ENCODE data around the gene CAMK2D. TPM values are rescaled to one million over a fixed set of nuclear protein-coding genes. Genes with fewer than 3 reads are reported as not detected.

Gene CAMK2D
- total and polyA plus RNA-seq, 2 donors (not counting 1 experiment from before 2014, with no cell fraction given) = 120 to 262 TPM

GRCh38 chr4:113625902-113626301 lies 135.6 kb downstream of the CAMK2D start:
- Histone ChIP-seq H3K9me3 (ENCODE audit: control insufficient read depth, insufficient read depth, low read depth, low read length) (no peaks in the 10 kb centered on the region), H3K4me3 (replicated peaks in 1 of 4; ENCODE audit: control extremely low read depth in 1 of 4, insufficient read depth in 1 of 4, low read depth in 3 of 4, low read length in 4 of 4) (no peak overlapping the region), H4K20me1 (ENCODE audit: control insufficient read depth, extremely low read depth, insufficient read depth, low read length) (peaks cover 2% of the 10 kb centered on the region), H3K27me3 (ENCODE audit: control insufficient read depth, insufficient read depth, low read length) (no peaks in the 10 kb centered on the region), H3K4me2 (ENCODE audit: extremely low read depth, insufficient read depth, low read length) (no peak overlapping the region), H3K27ac (ENCODE audit: insufficient read depth, low read length) (no peak overlapping the region), H3K9ac (ENCODE audit: insufficient read depth, low read length) (no peak overlapping the region), H3K79me2 (ENCODE audit: control insufficient read depth, insufficient read depth, low read length) (peaks cover 28% of the 10 kb centered on the region), H2AFZ (ENCODE audit: low read length) (no peak overlapping the region), H3K4me1 (ENCODE audit: control insufficient read depth, extremely low read depth, insufficient read depth, low read length) (no peaks in the 10 kb centered on the region), H3K36me3 (ENCODE audit: control insufficient read depth, insufficient read depth, low read length) (no peaks in the 10 kb centered on the region)
- TF ChIP-seq EZH2 (IDR thresholded peaks at IDR 0.05; ENCODE audit: low read length, missing control alignments) = no peak
- TF ChIP-seq, protein P1, sequence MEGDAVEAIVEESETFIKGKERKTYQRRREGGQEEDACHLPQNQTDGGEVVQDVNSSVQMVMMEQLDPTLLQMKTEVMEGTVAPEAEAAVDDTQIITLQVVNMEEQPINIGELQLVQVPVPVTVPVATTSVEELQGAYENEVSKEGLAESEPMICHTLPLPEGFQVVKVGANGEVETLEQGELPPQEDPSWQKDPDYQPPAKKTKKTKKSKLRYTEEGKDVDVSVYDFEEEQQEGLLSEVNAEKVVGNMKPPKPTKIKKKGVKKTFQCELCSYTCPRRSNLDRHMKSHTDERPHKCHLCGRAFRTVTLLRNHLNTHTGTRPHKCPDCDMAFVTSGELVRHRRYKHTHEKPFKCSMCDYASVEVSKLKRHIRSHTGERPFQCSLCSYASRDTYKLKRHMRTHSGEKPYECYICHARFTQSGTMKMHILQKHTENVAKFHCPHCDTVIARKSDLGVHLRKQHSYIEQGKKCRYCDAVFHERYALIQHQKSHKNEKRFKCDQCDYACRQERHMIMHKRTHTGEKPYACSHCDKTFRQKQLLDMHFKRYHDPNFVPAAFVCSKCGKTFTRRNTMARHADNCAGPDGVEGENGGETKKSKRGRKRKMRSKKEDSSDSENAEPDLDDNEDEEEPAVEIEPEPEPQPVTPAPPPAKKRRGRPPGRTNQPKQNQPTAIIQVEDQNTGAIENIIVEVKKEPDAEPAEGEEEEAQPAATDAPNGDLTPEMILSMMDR (conservative IDR thresholded peaks at IDR 0.05 in 1 of 2, IDR thresholded peaks at IDR 0.05 in 1 of 2; ENCODE audit: low read depth in 1 of 2, low read length in 2 of 2) = no peak
- DNase-seq (ENCODE audit: low read depth in 2 of 2) = no peak

- peaks cover 18% of the 10 kb centered on the region for H3K79me2 ChIP-seq (ENCODE audit: control insufficient read depth, insufficient read depth, low read length)
- H3K27ac ChIP-seq (ENCODE audit: insufficient read depth, low read length) = no peak overlapping the region
Observed at GRCh38 chr4:113623274-113623894, 138.2 kb downstream of the CAMK2D start.

GRCh38 chr4:113621633-113622032 lies 139.9 kb downstream of the CAMK2D start:
- no peak for DNase-seq (ENCODE audit: low read depth in 2 of 2)
- Histone ChIP-seq H3K4me1 (ENCODE audit: control insufficient read depth, extremely low read depth, insufficient read depth, low read length) (no peaks in the 10 kb centered on the region), H3K9ac (ENCODE audit: insufficient read depth, low read length) (no peak overlapping the region), H4K20me1 (ENCODE audit: control insufficient read depth, extremely low read depth, insufficient read depth, low read length) (peaks cover 2% of the 10 kb centered on the region), H3K4me3 (replicated peaks in 1 of 4; ENCODE audit: control extremely low read depth in 1 of 4, insufficient read depth in 1 of 4, low read depth in 3 of 4, low read length in 4 of 4) (no peak overlapping the region), H3K79me2 (ENCODE audit: control insufficient read depth, insufficient read depth, low read length) (peaks cover 10% of the 10 kb centered on the region), H3K27me3 (ENCODE audit: control insufficient read depth, insufficient read depth, low read length) (no peaks in the 10 kb centered on the region), H3K9me3 (ENCODE audit: control insufficient read depth, insufficient read depth, low read depth, low read length) (no peaks in the 10 kb centered on the region), H3K27ac (ENCODE audit: insufficient read depth, low read length) (no peak overlapping the region), H3K4me2 (ENCODE audit: extremely low read depth, insufficient read depth, low read length) (no peak overlapping the region), H2AFZ (ENCODE audit: low read length) (no peak overlapping the region), H3K36me3 (ENCODE audit: control insufficient read depth, insufficient read depth, low read length) (no peaks in the 10 kb centered on the region)
- TF ChIP-seq EZH2 (IDR thresholded peaks at IDR 0.05; ENCODE audit: low read length, missing control alignments) = no peak
- TF ChIP-seq, protein P1 (conservative IDR thresholded peaks at IDR 0.05 in 1 of 2, IDR thresholded peaks at IDR 0.05 in 1 of 2; ENCODE audit: low read depth in 1 of 2, low read length in 2 of 2) = no peak

More at GRCh38 chr4:113623274-113623894, 138.2 kb downstream of the CAMK2D start:
- DNase-seq (ENCODE audit: low read depth in 2 of 2) = peak in 1 of 2 donors; percentile 52
- Histone ChIP-seq H3K27me3 (ENCODE audit: control insufficient read depth, insufficient read depth, low read length) (no peaks in the 10 kb centered on the region), H3K4me2 (ENCODE audit: extremely low read depth, insufficient read depth, low read length) (no peak overlapping the region), H2AFZ (ENCODE audit: low read length) (no peak overlapping the region), H4K20me1 (ENCODE audit: control insufficient read depth, extremely low read depth, insufficient read depth, low read length) (peaks cover 2% of the 10 kb centered on the region), H3K9ac (ENCODE audit: insufficient read depth, low read length) (no peak overlapping the region), H3K9me3 (ENCODE audit: control insufficient read depth, insufficient read depth, low read depth, low read length) (no peaks in the 10 kb centered on the region), H3K36me3 (ENCODE audit: control insufficient read depth, insufficient read depth, low read length) (no peaks in the 10 kb centered on the region), H3K4me3 (replicated peaks in 1 of 4; ENCODE audit: control extremely low read depth in 1 of 4, insufficient read depth in 1 of 4, low read depth in 3 of 4, low read length in 4 of 4) (no peak overlapping the region), H3K4me1 (ENCODE audit: control insufficient read depth, extremely low read depth, insufficient read depth, low read length) (no peaks in the 10 kb centered on the region)
- no peak for TF ChIP-seq EZH2 (IDR thresholded peaks at IDR 0.05; ENCODE audit: low read length, missing control alignments)
- TF ChIP-seq, protein P1 (conservative IDR thresholded peaks at IDR 0.05 in 1 of 2, IDR thresholded peaks at IDR 0.05 in 1 of 2; ENCODE audit: low read depth in 1 of 2, low read length in 2 of 2) = no peak

Data from fibroblast of lung (primary cell).